ENCODE measurements around the gene ZNF844. TPM values are rescaled to one million over a fixed set of nuclear protein-coding genes. Genes with fewer than 3 reads are reported as not detected.
"Not testable (repeated sequence)": the region's sequence is repeated elsewhere in the genome, so short reads cannot be mapped to it uniquely, and the experiment has no call there.

ZNF844 gene
- total and polyA plus RNA-seq, 3 donors from 2014 or later = 10.3 to 18.0 (median 15.7) TPM

DNA sequence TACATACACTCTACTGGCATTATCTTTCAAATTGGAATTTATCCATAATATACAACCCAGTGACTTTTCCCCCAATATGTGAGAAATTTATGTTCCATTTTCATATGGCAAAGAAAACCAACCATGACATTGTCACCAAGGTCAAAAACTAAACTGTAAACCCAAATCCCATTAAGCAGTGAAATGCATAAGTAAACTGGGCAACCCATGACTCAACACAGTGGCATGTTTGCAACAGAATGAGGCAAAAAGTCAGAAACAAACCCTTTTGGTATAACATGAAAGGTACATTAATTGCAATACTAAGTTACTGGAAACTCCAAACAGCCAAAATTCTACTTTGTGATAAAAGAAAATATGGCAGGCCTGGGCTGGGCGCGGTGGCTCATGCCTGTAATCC is 16.7 kb upstream of the ZNF844 start:
- Histone ChIP-seq H3K9me3 (no peaks in the 10 kb centered on the region), H3K27me3 (no peaks in the 10 kb centered on the region), H3K4me1 (peaks cover 9% of the 10 kb centered on the region), H3K4me3 (no peak overlapping the region), H3K36me3 (ENCODE audit: low read depth, missing control alignments) (no peaks in the 10 kb centered on the region), H3K27ac (no peak overlapping the region)
- DNase-seq = no peak
- 84 to 98% methylated on average over 2 of the region's 2 CpGs for WGBS, 2 donors
- intact Hi-C loops (cut with DNase I; ENCODE audit: low total_unique reads) = no loop called here
- no peak for TF ChIP-seq POLR2A (IDR thresholded peaks at IDR 0.05)

DNA sequence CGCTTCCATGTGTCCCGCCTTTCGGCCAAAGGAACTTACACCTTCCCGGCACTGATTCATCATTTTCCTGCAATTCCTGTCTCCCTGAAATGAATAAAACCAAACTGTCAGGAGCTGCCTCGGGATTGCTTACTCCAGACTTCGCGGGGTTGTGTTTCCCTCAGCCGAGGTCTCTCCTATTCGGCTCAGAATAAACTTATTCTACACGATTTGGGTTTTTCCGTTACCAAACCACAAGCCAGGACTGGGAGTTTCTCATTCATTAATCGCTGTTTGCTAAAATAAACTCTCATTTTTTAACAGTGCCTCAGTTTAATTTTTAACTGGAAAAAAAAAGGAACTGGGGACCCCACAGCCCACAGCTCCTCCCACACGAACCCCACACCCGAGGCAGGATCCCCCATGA is 12.4 kb upstream of the ZNF844 start:
- TF ChIP-seq, protein P1, sequence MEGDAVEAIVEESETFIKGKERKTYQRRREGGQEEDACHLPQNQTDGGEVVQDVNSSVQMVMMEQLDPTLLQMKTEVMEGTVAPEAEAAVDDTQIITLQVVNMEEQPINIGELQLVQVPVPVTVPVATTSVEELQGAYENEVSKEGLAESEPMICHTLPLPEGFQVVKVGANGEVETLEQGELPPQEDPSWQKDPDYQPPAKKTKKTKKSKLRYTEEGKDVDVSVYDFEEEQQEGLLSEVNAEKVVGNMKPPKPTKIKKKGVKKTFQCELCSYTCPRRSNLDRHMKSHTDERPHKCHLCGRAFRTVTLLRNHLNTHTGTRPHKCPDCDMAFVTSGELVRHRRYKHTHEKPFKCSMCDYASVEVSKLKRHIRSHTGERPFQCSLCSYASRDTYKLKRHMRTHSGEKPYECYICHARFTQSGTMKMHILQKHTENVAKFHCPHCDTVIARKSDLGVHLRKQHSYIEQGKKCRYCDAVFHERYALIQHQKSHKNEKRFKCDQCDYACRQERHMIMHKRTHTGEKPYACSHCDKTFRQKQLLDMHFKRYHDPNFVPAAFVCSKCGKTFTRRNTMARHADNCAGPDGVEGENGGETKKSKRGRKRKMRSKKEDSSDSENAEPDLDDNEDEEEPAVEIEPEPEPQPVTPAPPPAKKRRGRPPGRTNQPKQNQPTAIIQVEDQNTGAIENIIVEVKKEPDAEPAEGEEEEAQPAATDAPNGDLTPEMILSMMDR (IDR thresholded peaks at IDR 0.05) = no peak
- no peak for TF ChIP-seq POLR2A (IDR thresholded peaks at IDR 0.05)
- intact Hi-C loops (cut with DNase I; ENCODE audit: low total_unique reads) = no loop called here
- DNase-seq = no peak
- H3K4me1 ChIP-seq = peaks cover 9% of the 10 kb centered on the region
- H3K27me3 ChIP-seq = no peaks in the 10 kb centered on the region
- H3K36me3 ChIP-seq (ENCODE audit: low read depth, missing control alignments) = no peaks in the 10 kb centered on the region
- WGBS, 2 donors = 0% methylated on average over 14 of the region's 14 CpGs
- H3K4me3 ChIP-seq = peak overlapping the region; percentile 60 to 69
- H3K9me3 ChIP-seq = no peaks in the 10 kb centered on the region
- no peak overlapping the region for H3K27ac ChIP-seq

DNA sequence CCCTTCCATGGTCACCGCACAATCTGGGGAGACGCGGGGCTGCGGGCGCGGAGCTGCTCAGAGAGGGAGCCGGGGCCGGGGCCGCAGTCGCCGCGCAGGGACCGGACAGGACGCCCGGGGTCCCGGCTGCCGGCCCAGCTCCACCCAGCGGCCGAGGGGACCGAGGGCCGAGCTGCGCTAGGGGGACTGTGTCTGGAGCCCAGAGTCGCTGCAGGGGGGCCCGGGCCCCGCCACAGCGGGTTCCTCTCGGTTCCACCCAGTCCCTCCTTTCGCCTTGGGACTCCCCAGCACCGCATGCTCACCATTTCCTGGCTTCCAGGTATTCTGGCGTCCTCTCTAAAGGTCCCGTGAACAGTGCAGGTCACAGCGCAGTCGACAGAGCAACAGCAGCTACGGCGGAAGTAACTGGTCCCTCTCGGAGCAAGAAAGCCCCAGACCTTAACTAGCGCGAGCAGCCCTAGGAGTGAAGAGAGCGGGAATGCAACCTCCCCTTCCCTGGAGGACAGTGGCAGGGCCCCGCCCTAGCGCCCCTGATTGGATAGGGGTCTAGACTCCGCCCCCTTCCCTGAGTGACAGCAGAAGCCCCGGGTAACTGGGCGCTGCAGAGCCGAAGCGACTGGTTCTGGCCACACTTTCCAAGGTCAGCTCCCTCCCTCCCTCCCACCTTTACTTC is 11.9 kb upstream of the ZNF844 start, which contains the start of gene ZNF878:
Gene ZNF878 (minus strand): TSS at position 465 of the 673 bp plus-strand sequence. CDS start 160 bp downstream, at position 305.
- TF ChIP-seq, protein P1 (IDR thresholded peaks at IDR 0.05) = no peak
- TF ChIP-seq POLR2A (IDR thresholded peaks at IDR 0.05) = peak; percentile 39
- peak; percentile 95 for DNase-seq
- H3K9me3 ChIP-seq = no peaks in the 10 kb centered on the region
- no peaks in the 10 kb centered on the region for H3K36me3 ChIP-seq (ENCODE audit: low read depth, missing control alignments)
- intact Hi-C loops (cut with DNase I; ENCODE audit: low total_unique reads) = no loop called here
- peaks cover 9% of the 10 kb centered on the region for H3K4me1 ChIP-seq
- no peaks in the 10 kb centered on the region for H3K27me3 ChIP-seq
- peak within 1 kb of the TSS in 1 of 2 donors; percentile 64 for H3K27ac ChIP-seq
- WGBS, 2 donors = 0 to 1% methylated on average over 16 to 46 of the region's 46 CpGs
- peak within 1 kb of the TSS; percentile 60 to 69 for H3K4me3 ChIP-seq

DNA sequence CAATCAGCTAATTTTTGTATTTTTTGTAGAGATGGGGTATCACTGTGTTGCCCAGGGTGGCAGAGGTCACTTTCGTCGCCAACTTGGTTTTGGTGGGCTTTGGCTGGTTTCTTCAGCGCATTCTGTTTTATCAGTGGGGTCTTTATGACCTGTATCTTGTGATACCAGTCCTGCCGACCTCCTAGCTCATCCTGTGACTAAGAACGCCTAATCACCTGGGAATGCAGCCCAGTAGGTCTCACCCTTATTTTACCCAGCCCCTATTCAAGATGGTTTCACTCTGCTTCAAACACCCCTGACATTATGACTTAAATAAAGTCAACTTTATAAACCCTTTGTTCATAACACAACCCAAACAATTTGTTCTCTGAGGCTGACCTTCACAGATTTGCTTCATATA is 8.7 kb upstream of the ZNF844 start:
- intact Hi-C loops (cut with DNase I; ENCODE audit: low total_unique reads) = no loop called here
- no peaks in the 10 kb centered on the region for H3K27me3 ChIP-seq
- TF ChIP-seq, protein P1 (IDR thresholded peaks at IDR 0.05) = no peak
- TF ChIP-seq POLR2A (IDR thresholded peaks at IDR 0.05) = no peak
- no peaks in the 10 kb centered on the region for H3K36me3 ChIP-seq (ENCODE audit: low read depth, missing control alignments)
- H3K9me3 ChIP-seq = no peaks in the 10 kb centered on the region
- WGBS, 2 donors = 68 to 75% methylated on average over 5 of the region's 5 CpGs
- DNase-seq = no peak
- no peak overlapping the region for H3K4me3 ChIP-seq
- peaks cover 9% of the 10 kb centered on the region for H3K4me1 ChIP-seq
- no peak overlapping the region for H3K27ac ChIP-seq

DNA sequence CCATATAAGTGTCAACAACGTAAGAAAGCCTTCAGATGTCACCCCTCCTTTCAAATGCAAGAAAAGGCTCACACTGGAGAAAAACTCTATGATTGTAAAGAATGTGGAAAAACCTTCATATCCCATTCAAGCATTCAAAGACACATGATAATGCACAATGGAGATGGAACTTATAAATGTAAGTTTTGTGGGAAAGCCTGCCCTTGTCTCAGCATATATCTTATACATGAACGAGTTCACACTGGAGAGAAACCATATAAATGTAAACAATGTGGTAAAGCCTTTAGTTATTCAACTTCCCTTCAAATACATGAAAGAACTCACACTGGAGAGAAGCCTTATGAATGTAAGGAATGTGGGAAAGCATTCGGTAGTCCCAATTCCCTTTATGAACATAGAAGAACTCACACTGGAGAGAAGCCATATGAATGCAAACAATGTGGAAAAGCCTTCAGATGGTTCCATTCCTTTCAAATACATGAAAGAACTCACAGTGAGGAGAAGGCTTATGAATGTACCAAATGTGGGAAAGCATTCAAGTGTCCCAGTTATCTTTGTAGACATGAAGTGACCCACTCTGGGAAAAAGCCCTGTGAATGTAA is 11.1 kb downstream of the ZNF844 start:
- intact Hi-C loops (cut with DNase I; ENCODE audit: low total_unique reads) = no loop called here

DNA sequence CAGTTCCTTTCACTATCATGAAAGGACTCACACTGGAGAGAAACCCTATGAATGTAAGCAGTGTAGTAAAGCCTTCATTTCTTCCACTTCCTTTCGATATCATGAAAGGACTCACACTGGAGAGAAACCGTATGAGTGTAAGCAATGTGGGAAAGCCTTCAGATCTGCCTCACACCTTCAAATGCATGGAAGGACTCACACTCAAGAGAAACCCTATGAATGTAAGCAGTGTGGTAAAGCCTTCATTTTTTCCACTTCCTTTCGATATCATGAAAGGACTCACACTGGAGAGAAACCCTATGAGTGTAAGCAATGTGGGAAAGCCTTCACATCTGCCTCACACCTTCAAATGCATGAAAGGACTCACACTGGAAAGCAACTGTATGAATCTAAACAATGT is 11.8 kb downstream of the ZNF844 start:
- H3K27me3 ChIP-seq; H3K9me3 ChIP-seq; H3K4me1 ChIP-seq; H3K27ac ChIP-seq; H3K4me3 ChIP-seq; DNase-seq; intact Hi-C loops (cut with DNase I; ENCODE audit: low total_unique reads); H3K36me3 ChIP-seq (ENCODE audit: low read depth, missing control alignments): not testable (repeated sequence)
- WGBS, 2 donors = 92 to 98% methylated on average over 3 of the region's 3 CpGs

More for the DNA sequence above, 11.1 kb downstream of the ZNF844 start:
- DNase-seq = no peak
- no peaks in the 10 kb centered on the region for H3K27me3 ChIP-seq
- H3K4me1 ChIP-seq = no peaks in the 10 kb centered on the region
- H3K4me3 ChIP-seq = no peak overlapping the region
- H3K9me3 ChIP-seq = no peaks in the 10 kb centered on the region
- TF ChIP-seq, protein P1 (IDR thresholded peaks at IDR 0.05) = no peak
- TF ChIP-seq POLR2A (IDR thresholded peaks at IDR 0.05) = no peak
- no peak overlapping the region for H3K27ac ChIP-seq
- peaks cover 5% of the 10 kb centered on the region for H3K36me3 ChIP-seq (ENCODE audit: low read depth, missing control alignments)
- 86 to 95% methylated on average over 3 of the region's 3 CpGs for WGBS, 2 donors

All from testis (tissue), 3 donors.